ENCODE data around the gene SH3PXD2A. TPM values are rescaled to one million over a fixed set of nuclear protein-coding genes. Genes with fewer than 3 reads are reported as not detected.

The SH3PXD2A gene
- total and polyA plus RNA-seq, 2 experiments from 2014 or later, result 1.8 to 5.0 TPM

DNA sequence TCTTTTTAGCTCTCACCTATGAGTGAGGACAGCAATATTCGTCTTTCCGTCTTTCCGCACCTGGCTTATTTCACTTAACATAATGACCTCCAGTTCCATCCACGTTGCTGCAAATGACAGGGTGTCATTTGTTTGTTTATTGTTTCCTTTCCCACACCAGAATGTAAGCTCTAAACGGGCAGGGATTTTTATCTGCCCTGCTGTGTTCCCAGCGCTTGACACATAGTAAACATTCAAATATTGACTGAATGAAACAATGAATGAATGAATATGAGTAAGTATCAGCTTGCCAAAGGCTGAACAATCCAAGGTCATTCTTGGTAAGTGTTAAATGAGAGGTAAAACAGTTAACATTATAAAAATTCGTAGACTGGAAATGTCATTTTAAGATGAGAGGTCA is 12.8 kb downstream of the SH3PXD2A start:
- Histone ChIP-seq H3K4me1 (ENCODE audit: insufficient read depth) (peaks cover 32% of the 10 kb centered on the region), H4K20me1 (replicated peaks; ENCODE audit: insufficient read depth) (no peaks in the 10 kb centered on the region), H3K79me2 (replicated peaks; ENCODE audit: insufficient read depth) (no peaks in the 10 kb centered on the region), H3F3A (replicated peaks; ENCODE audit: low read depth) (0 out of 2 replicates have a peak, but pooled peaks cover 5% of the 10 kb centered on the region), H3K27me3 (ENCODE audit: insufficient read depth) (no peaks in the 10 kb centered on the region), H3K36me3 (ENCODE audit: insufficient read depth) (no peaks in the 10 kb centered on the region), H3K4me3 (no peak overlapping the region), H2AFZ (no peak overlapping the region), H3K27ac (ENCODE audit: low read depth) (no peak overlapping the region), H3K4me2 (no peak overlapping the region), H3K9me2 (ENCODE audit: insufficient read depth) (no peaks in the 10 kb centered on the region)
- Mint-ChIP-seq H3K36me3 (ENCODE audit: low read depth) (no peaks in the 10 kb centered on the region), H3K9me3 (no peaks in the 10 kb centered on the region), H3K27ac (no peak overlapping the region), H3K4me1 (peaks cover 50% of the 10 kb centered on the region), H3K27me3 (ENCODE audit: insufficient read depth, low read depth, poor library complexity) (peaks cover 1% of the 10 kb centered on the region), H3K4me3 (no peak overlapping the region)
- no peak for DNase-seq (ENCODE audit: low spot score)
- TF ChIP-seq ZNF462 (CRISPR knock-in tag; IDR thresholded peaks at IDR 0.05), result no peak
- no peak for TF ChIP-seq EZH2phosphoT487 (IDR thresholded peaks at IDR 0.05; ENCODE audit: unreplicated experiment)
- no peak for TF ChIP-seq JUNB (IDR thresholded peaks at IDR 0.05; ENCODE audit: unreplicated experiment)
- no peak for TF ChIP-seq STAT1 (IDR thresholded peaks at IDR 0.05; ENCODE audit: unreplicated experiment)
- TF ChIP-seq ETS1 (IDR thresholded peaks at IDR 0.05), result no peak
- TF ChIP-seq, protein P1, sequence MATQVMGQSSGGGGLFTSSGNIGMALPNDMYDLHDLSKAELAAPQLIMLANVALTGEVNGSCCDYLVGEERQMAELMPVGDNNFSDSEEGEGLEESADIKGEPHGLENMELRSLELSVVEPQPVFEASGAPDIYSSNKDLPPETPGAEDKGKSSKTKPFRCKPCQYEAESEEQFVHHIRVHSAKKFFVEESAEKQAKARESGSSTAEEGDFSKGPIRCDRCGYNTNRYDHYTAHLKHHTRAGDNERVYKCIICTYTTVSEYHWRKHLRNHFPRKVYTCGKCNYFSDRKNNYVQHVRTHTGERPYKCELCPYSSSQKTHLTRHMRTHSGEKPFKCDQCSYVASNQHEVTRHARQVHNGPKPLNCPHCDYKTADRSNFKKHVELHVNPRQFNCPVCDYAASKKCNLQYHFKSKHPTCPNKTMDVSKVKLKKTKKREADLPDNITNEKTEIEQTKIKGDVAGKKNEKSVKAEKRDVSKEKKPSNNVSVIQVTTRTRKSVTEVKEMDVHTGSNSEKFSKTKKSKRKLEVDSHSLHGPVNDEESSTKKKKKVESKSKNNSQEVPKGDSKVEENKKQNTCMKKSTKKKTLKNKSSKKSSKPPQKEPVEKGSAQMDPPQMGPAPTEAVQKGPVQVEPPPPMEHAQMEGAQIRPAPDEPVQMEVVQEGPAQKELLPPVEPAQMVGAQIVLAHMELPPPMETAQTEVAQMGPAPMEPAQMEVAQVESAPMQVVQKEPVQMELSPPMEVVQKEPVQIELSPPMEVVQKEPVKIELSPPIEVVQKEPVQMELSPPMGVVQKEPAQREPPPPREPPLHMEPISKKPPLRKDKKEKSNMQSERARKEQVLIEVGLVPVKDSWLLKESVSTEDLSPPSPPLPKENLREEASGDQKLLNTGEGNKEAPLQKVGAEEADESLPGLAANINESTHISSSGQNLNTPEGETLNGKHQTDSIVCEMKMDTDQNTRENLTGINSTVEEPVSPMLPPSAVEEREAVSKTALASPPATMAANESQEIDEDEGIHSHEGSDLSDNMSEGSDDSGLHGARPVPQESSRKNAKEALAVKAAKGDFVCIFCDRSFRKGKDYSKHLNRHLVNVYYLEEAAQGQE (IDR thresholded peaks at IDR 0.05; ENCODE audit: unreplicated experiment), result no peak
- no peak for TF ChIP-seq ZNF331 (CRISPR knock-in tag; IDR thresholded peaks at IDR 0.05; ENCODE audit: low read depth)
- no peak for ATAC-seq
